ENCODE measurements around the gene ATP4A.

DNA sequence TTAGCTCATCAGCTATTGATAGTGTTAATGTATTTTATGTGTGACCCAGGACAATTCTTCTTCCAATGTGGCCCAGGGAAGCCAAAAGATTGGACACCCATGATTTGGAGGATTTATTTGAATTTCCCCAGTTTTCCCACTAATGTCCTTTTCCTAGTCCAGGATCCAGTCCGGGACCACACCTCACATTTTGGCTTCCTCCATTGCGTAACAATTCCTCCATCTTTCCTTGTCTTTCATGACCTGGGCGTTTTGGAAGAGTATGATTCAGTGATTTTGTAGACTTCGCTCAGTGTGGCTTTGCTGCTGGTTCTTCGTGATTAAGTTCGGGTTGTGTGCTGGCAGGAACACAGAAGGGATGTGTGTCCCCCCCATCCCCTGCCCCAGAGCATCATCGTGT is 3.3 kb upstream of the ATP4A start:
- TF ChIP-seq RAD21 (IDR thresholded peaks at IDR 0.05; ENCODE audit: low read depth) (no peak), NFIC (IDR thresholded peaks at IDR 0.05) (no peak), CREB1 (IDR thresholded peaks at IDR 0.05; ENCODE audit: low read depth) (no peak), CEBPB (IDR thresholded peaks at IDR 0.05) (0 out of 2 replicates have a peak, but pooled peaks have one; percentile 5), TCF12 (IDR thresholded peaks at IDR 0.05; ENCODE audit: low read depth) (no peak), EP300 (IDR thresholded peaks at IDR 0.05; ENCODE audit: borderline replicate concordance) (no peak), TAF1 (IDR thresholded peaks at IDR 0.05; ENCODE audit: low read depth) (no peak), EGR1 (IDR thresholded peaks at IDR 0.05) (no peak), TEAD4 (IDR thresholded peaks at IDR 0.05) (no peak)

Measured in Ishikawa (cell line).